Osteoblast (primary cell): ENCODE measurements around the gene STAT6. TPM values are rescaled to one million over a fixed set of nuclear protein-coding genes. Genes with fewer than 3 reads are reported as not detected.
"Not testable (repeated sequence)": the region's sequence is repeated elsewhere in the genome, so short reads cannot be mapped to it uniquely, and the experiment has no call there.

ENCODE experiments used
- DNase-seq: peaks from one replicate; pipeline ENCODE4 v3.0.0; 2011; ENCODE audit warnings: low spot score, mixed read lengths; ENCODE audit not compliant: insufficient read length; ENCODE audit errors: missing footprints
- H2AFZ ChIP-seq: 2 replicates; pipeline ENCODE4 v1.6.0; 2011; ENCODE audit warnings: mild to moderate bottlenecking, low read length
- H3K27ac ChIP-seq: 2 replicates; pipeline ENCODE4 v1.5.1; 2011; ENCODE audit warnings: mild to moderate bottlenecking, low read depth, low read length, moderate library complexity
- H3K27me3 ChIP-seq: 2 replicates; pipeline ENCODE4 v1.6.0; 2012; ENCODE audit warnings: mild to moderate bottlenecking, control low read depth, inconsistent platforms, low read length, moderate library complexity; ENCODE audit not compliant: insufficient read depth
- H3K36me3 ChIP-seq: 2 replicates; pipeline ENCODE4 v1.5.1; 2011; ENCODE audit warnings: mild to moderate bottlenecking, low read length, control low read depth, moderate library complexity; ENCODE audit not compliant: insufficient read depth
- H3K4me1 ChIP-seq: 2 replicates; pipeline ENCODE4 v1.5.1; 2011; ENCODE audit warnings: mild to moderate bottlenecking, low read length, control low read depth, moderate library complexity; ENCODE audit not compliant: insufficient read depth
- H3K4me2 ChIP-seq: 2 replicates; pipeline ENCODE4 v1.6.0; 2011; ENCODE audit warnings: mild to moderate bottlenecking, low read length; ENCODE audit not compliant: insufficient read depth
- H3K4me3 ChIP-seq: fragments of 200-600 bp; sonication (generic); 3 replicates; pipeline ENCODE4 v1.5.1; 2012; ENCODE audit warnings: mild to moderate bottlenecking, low read length, inconsistent platforms; ENCODE audit not compliant: insufficient read depth
- H3K79me2 ChIP-seq: 2 replicates; pipeline ENCODE4 v1.6.0; 2012; ENCODE audit warnings: mild to moderate bottlenecking, low read length, control low read depth, inconsistent platforms; ENCODE audit not compliant: insufficient read depth
- H3K9me3 ChIP-seq: 2 replicates; pipeline ENCODE4 v1.5.1; 2011; ENCODE audit warnings: low read depth, low read length, control low read depth
- H4K20me1 ChIP-seq: 2 replicates; pipeline ENCODE4 v1.6.0; 2012; ENCODE audit warnings: mild to moderate bottlenecking, low read length, control low read depth; ENCODE audit not compliant: insufficient read depth
- CTCF ChIP-seq: IDR thresholded peaks from 2 replicates; pipeline ENCODE4 v1.5.1; 2011; ENCODE audit warnings: mild to moderate bottlenecking, low read depth, low read length, moderate library complexity; ENCODE audit errors: extremely low read depth
- total RNA-seq: library from RNA; depleted of rRNA; stranded (reverse); fragments of >200 nt; gene quantifications from 2 replicates; pipeline ENCODE4 v1.2.3, GENCODE V29; 2012

The STAT6 gene
- total RNA-seq, 1 donor: 167 TPM

DNA sequence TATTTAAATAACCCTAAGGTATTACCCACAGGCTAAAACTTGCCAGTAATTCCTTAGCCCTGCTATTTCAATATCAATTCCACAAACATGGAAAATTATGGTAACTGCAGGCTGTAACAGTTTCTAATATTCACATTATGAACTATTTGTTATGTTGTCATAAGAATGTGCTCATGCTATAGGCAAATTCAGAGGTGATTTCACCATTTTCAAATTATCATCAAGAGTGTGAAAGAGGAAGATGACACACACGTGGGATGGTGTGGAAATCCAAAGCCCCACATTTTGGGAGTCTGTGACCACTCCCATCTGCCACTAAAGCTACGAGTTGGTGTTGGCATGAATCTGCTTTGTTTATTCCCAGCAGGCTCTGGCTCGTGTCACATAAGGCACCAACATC lies 55.3 kb downstream of the STAT6 start:
- DNase-seq: no peak
- Histone ChIP-seq H4K20me1 (no peaks in the 10 kb centered on the region), H2AFZ (no peak overlapping the region), H3K36me3 (peaks cover 40% of the 10 kb centered on the region), H3K27ac (no peak overlapping the region), H3K4me2 (no peak overlapping the region), H3K4me1 (no peaks in the 10 kb centered on the region), H3K9me3 (no peaks in the 10 kb centered on the region), H3K4me3 (no peak overlapping the region), H3K27me3 (no peaks in the 10 kb centered on the region), H3K79me2 (no peaks in the 10 kb centered on the region)
- TF ChIP-seq CTCF: no peak

DNA sequence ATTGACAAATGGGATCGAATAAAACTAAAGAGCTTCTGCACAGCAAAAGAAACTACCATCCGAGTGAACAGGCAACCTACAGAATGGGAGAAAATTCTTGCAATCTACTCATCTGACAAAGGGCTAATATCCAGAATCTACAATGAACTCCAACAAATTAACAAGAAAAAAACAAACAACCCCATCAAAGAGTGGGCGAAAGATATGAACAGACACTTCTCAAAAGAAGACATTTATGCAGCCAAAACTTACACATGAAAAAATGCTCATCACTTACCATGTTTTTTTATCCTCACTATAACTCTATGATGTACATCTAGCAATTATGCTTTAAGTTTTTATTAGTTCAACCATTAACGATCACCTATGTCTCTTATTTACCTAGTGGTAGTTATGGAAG lies 57.3 kb downstream of the STAT6 start:
- not testable (repeated sequence) for H3K79me2 ChIP-seq, H3K9me3 ChIP-seq, H3K4me3 ChIP-seq, H3K27ac ChIP-seq, H2AFZ ChIP-seq, H3K27me3 ChIP-seq, H3K4me2 ChIP-seq, H3K4me1 ChIP-seq, H4K20me1 ChIP-seq, DNase-seq
- peaks cover 21% of the 10 kb centered on the region for H3K36me3 ChIP-seq

GRCh38 chr12:57053146-57053545 lies 58.0 kb downstream of the STAT6 start:
- H3K9me3 ChIP-seq, H2AFZ ChIP-seq, H3K4me1 ChIP-seq, H3K27ac ChIP-seq, H3K4me3 ChIP-seq, H4K20me1 ChIP-seq, H3K4me2 ChIP-seq, H3K79me2 ChIP-seq, H3K27me3 ChIP-seq, DNase-seq: not testable (repeated sequence)
- H3K36me3 ChIP-seq: peaks cover 14% of the 10 kb centered on the region

DNA sequence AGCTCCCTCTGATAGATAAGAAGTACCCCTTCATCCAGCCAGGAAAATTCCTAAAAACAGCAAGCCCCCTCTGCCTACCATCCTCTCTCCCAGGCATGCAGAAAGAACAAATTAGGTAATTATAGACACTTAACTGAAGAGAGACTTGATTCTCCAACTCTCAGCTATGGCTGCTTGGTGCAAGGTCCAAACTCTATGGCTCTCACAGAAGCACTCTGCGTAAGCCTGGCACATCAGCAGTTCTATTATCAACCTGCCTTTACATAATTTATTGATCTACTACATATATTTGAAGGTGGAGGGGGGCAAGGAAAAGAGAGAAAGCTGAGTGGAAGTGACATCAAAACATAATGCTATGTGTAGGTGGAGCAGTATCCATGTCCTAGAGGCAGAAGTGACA lies 60.2 kb downstream of the STAT6 start:
- Histone ChIP-seq H3K4me2 (no peak overlapping the region), H3K36me3 (no peaks in the 10 kb centered on the region), H2AFZ (no peak overlapping the region), H4K20me1 (no peaks in the 10 kb centered on the region), H3K27ac (no peak overlapping the region), H3K9me3 (no peaks in the 10 kb centered on the region), H3K79me2 (no peaks in the 10 kb centered on the region), H3K27me3 (peaks cover 7% of the 10 kb centered on the region), H3K4me1 (peaks cover 10% of the 10 kb centered on the region), H3K4me3 (no peak overlapping the region)
- TF ChIP-seq CTCF: no peak
- DNase-seq: no peak

- no peak within 1 kb of the TSS for H3K4me3 ChIP-seq
Observed at GRCh38 chr12:57049890-57050289, 61.3 kb downstream of the STAT6 start, which contains the start of gene MYO1A. Gene MYO1A (minus strand): TSS chr12:57050129. CDS start chr12:57048323, 1,806 bp downstream.

More at GRCh38 chr12:57049890-57050289, 61.3 kb downstream of the STAT6 start, which contains the start of gene MYO1A:
- Histone ChIP-seq H4K20me1 (no peaks in the 10 kb centered on the region), H3K27me3 (peaks cover 7% of the 10 kb centered on the region), H3K36me3 (no peaks in the 10 kb centered on the region), H3K27ac (no peak within 1 kb of the TSS), H3K4me2 (no peak within 1 kb of the TSS), H3K79me2 (no peaks in the 10 kb centered on the region), H3K9me3 (no peaks in the 10 kb centered on the region), H3K4me1 (peaks cover 10% of the 10 kb centered on the region), H2AFZ (no peak within 1 kb of the TSS)
- TF ChIP-seq CTCF: no peak
- no peak for DNase-seq
